C4-2B (cell line): ENCODE data around the gene OR10A6.

Source experiments
- H3K27ac ChIP-seq: fragments of 450-650 bp; 2 replicates; pipeline ENCODE4 v1.5.1; 2017
- CTCF ChIP-seq: fragments of 450-650 bp; conservative IDR thresholded peaks from 2 replicates; pipeline ENCODE4 v1.5.1; 2017; ENCODE audit warnings: mild to moderate bottlenecking
- ZFX ChIP-seq: fragments of 450-650 bp; IDR thresholded peaks from 2 replicates; pipeline ENCODE4 v1.6.1; 2017

Gene OR10A6

GRCh38 chr11:7894251-7894650, 36.8 kb downstream of the OR10A6 start:
- H3K27ac ChIP-seq: no peak overlapping the region
- TF ChIP-seq ZFX: no peak
- no peak for TF ChIP-seq CTCF

DNA sequence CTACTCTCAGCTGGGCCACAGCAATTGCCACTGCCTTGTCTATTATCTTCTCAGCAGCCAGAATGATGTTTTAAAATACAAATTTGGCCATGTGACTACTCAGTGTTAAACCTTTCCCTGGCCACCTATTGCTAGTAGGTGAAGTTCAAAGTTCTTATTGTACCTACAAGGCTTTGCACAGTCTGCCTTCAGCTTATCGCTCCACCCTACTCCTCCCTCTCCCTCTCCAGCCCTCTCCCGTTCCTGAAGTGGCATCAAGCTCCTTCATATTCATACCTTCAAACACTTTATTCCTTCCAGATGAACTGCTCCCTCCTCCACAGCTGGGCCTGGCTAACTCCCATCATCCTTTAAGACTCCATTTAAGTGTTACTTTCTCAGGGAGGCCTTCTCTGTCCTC, 37.3 kb downstream of the OR10A6 start:
- TF ChIP-seq CTCF: no peak
- no peak for TF ChIP-seq ZFX
- no peak overlapping the region for H3K27ac ChIP-seq

GRCh38 chr11:7892840-7893254, 38.2 kb downstream of the OR10A6 start:
- no peak overlapping the region for H3K27ac ChIP-seq
- TF ChIP-seq ZFX: no peak
- peak; percentile 85 for TF ChIP-seq CTCF

DNA sequence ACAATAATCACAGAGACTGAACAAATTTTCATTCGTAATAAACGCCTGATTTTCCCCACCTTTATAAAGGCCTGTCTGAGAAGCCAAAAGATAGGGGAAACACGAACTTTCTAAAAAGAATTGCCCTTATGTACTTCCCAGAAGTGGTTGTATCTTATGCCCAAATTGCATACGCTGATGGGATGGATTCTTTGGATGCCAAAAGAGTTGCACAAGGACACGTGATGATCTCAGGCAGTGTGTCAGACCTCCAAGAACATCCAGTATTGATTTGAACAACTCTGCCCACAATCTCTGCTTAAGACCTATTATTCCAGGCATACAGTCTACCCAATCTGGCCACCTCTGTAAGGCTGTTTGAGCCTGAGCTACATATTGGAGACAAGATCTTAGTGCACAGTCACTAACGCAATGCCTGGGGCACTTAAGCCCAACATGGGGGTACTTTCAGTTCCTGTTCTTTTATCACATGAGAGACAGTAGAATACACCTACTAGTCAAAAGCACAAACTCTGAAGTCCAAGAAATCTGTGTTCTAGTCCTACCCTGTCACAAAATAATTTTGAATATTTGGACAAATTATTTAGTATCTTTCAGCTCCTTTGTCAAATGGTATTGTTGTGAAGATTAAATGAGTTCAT, 38.9 kb downstream of the OR10A6 start:
- TF ChIP-seq CTCF (no peak), ZFX (no peak)
- no peak overlapping the region for H3K27ac ChIP-seq

DNA sequence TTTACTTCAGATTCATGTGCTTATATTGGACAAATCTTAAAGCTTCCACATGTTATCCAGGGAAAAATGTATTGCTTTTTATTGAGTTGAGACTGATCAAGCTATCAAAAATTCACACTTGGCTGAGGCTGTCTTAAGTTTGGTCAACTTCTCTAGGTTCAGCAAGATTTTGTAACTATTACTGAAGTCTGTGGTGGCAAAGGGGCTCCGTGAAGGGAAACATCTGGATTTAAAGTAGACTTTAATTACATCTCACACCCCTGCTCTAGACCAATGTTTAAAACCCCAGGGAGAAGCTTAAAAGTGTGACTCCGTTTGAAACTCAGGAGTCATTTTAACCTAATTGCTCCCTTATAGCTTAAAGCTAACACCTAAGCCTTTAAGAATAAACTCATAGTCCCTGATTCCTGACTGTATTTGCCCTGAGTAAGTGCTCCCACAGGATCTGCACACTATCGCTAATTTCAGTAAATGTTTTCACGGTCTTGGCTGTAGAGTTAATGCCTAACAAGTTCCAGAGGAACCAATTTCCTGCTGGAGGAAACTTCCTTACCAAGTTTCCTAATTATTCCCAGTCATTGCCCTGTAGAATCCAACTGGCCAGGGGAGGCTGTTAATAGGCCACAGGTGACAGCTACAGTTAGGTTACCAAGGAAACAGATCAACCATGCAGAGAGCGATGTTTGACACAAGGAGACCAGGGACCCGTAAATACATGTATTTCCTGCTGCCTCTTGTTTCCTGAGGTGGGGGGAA, 40.5 kb downstream of the OR10A6 start:
- TF ChIP-seq ZFX (no peak), CTCF (no peak)
- no peak overlapping the region for H3K27ac ChIP-seq

DNA sequence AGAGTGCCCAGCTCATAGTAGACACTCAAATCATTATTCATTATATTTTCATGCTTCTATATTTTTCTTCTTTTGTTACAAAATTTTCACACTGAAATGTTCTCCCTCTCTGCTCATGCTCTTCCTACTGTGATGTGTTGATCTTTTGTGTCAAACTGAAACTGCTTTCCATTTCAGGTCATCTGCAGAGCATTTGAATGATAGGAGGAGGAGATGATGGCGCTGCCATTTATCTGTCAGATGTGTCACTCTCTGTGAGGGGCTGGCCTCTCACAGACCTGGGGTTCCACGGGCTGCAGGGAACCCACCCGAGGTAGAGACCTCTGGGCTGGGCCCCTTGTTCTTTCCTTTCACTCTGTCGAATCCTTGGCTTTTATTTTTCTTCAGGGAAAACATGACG, 41.1 kb downstream of the OR10A6 start:
- no peak overlapping the region for H3K27ac ChIP-seq
- TF ChIP-seq CTCF: no peak
- TF ChIP-seq ZFX: no peak

DNA sequence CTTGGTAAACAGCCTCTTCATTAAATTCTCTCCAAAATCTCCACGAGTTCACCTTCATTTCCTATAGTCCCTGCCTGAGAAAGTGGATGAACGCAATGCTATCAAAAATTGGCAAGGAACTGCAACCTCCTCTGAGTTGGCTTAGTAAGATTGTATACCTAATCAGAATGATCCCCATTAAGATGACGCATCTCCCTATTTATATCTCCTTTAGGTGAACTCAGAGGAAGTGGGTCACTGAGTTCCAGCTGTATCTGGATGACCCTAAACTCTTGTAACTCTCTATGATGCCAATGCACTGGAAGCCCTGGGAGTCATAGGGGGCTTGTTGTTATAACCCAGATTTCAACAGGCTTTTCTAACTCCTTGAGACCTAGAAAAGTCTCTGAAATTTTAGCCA, 48.2 kb downstream of the OR10A6 start:
- TF ChIP-seq ZFX (no peak), CTCF (no peak)
- H3K27ac ChIP-seq: no peak overlapping the region
